ENCODE data around the gene PCSK5.
"Not testable (repeated sequence)": the region's sequence is repeated elsewhere in the genome, so short reads cannot be mapped to it uniquely, and the experiment has no call there.

The PCSK5 gene

GRCh38 chr9:76333388-76333787 lies 442.9 kb downstream of the PCSK5 start:
- DNase-seq, result no peak

GRCh38 chr9:76333964-76334363 lies 443.5 kb downstream of the PCSK5 start:
- no peak for DNase-seq

- DNase-seq, result peak; percentile 24
Observed at GRCh38 chr9:76336027-76336426, 445.6 kb downstream of the PCSK5 start.

GRCh38 chr9:76338418-76338817 lies 447.9 kb downstream of the PCSK5 start:
- no peak for DNase-seq

GRCh38 chr9:76341616-76342015 lies 451.1 kb downstream of the PCSK5 start:
- DNase-seq, result no peak

GRCh38 chr9:76342201-76342600 lies 451.7 kb downstream of the PCSK5 start:
- no peak for DNase-seq

- DNase-seq, result no peak
Observed at GRCh38 chr9:76342858-76343257, 452.4 kb downstream of the PCSK5 start.

GRCh38 chr9:76349865-76350264 lies 459.4 kb downstream of the PCSK5 start:
- DNase-seq, result no peak

- no peak for DNase-seq
Observed at GRCh38 chr9:76351006-76351405, 460.5 kb downstream of the PCSK5 start.

- DNase-seq, result no peak
Observed at GRCh38 chr9:76352026-76352620, 461.6 kb downstream of the PCSK5 start.

GRCh38 chr9:76353280-76353679 lies 462.8 kb downstream of the PCSK5 start:
- DNase-seq, result no peak

GRCh38 chr9:76354221-76354620 lies 463.7 kb downstream of the PCSK5 start:
- no peak for DNase-seq

- no peak for DNase-seq
Observed at GRCh38 chr9:76355886-76356285, 465.4 kb downstream of the PCSK5 start.

GRCh38 chr9:76357555-76357954 lies 467.1 kb downstream of the PCSK5 start:
- no peak for DNase-seq

GRCh38 chr9:76358628-76359280 lies 468.3 kb downstream of the PCSK5 start:
- no peak for DNase-seq

GRCh38 chr9:76359365-76359764 lies 468.9 kb downstream of the PCSK5 start:
- DNase-seq, result no peak

GRCh38 chr9:76359766-76360165 lies 469.3 kb downstream of the PCSK5 start:
- DNase-seq, result no peak

- DNase-seq, result not testable (repeated sequence)
Observed at GRCh38 chr9:76362332-76363031, 472.0 kb downstream of the PCSK5 start.

GRCh38 chr9:76363032-76363395 lies 472.5 kb downstream of the PCSK5 start:
- DNase-seq, result no peak

GRCh38 chr9:76365028-76365427 lies 474.6 kb downstream of the PCSK5 start:
- DNase-seq, result no peak

- DNase-seq, result peak; percentile 48
Observed at GRCh38 chr9:76366275-76366674, 475.8 kb downstream of the PCSK5 start.

- peak; percentile 95 for DNase-seq
Observed at GRCh38 chr9:76369583-76369982, 479.1 kb downstream of the PCSK5 start.

GRCh38 chr9:76370396-76371023 lies 480.0 kb downstream of the PCSK5 start:
- DNase-seq, result peak; percentile 49

- DNase-seq, result no peak
Observed at GRCh38 chr9:76371901-76372300, 481.4 kb downstream of the PCSK5 start.

Measured in NCI-H510A treated with DMSO at 0.1 percent for 48 hours (cell line).